Measurements from ENCODE around the gene HEMK1.

DNA sequence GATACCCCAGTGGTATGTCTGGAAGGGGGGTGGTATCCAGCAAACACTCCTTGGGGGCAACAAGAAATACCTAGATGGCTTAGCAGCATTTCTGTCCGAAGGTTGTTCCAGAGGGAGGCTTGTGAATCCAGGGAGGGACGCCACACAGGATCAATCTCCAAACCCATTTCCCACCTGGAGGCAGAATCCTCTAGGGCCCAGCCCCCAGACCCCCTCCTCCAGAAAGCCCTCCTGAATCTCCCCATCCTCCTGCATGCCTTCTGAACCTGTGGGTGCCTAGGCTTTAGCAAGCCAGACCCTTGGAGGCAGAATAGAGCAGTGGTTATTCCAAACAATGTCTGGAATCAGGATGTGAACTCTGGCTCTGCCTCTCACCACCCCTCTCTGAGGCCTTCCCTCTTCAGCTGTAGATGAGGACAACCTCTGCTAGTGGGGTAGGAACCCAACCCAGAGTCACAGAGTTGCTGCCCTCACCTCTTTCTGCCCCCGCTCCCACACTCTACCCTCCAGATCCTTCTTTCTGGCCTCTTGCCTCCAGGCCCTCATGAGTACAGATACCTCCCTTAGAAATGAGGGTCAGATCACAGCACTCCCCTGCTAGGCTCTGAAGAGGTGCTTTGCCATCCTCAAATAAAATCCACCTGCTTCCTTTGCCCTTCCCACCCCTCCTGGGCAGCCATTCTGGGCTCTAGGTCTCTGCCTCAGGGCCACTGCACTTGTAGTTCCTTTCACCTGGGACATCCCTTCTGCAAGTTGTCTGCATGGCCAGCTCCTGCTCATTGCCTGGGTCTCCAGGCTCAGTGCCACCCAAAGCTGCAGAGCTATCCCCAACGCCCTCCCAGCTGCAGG lies 34.2 kb downstream of the HEMK1 start:
- TF ChIP-seq, protein P1, sequence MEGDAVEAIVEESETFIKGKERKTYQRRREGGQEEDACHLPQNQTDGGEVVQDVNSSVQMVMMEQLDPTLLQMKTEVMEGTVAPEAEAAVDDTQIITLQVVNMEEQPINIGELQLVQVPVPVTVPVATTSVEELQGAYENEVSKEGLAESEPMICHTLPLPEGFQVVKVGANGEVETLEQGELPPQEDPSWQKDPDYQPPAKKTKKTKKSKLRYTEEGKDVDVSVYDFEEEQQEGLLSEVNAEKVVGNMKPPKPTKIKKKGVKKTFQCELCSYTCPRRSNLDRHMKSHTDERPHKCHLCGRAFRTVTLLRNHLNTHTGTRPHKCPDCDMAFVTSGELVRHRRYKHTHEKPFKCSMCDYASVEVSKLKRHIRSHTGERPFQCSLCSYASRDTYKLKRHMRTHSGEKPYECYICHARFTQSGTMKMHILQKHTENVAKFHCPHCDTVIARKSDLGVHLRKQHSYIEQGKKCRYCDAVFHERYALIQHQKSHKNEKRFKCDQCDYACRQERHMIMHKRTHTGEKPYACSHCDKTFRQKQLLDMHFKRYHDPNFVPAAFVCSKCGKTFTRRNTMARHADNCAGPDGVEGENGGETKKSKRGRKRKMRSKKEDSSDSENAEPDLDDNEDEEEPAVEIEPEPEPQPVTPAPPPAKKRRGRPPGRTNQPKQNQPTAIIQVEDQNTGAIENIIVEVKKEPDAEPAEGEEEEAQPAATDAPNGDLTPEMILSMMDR (conservative IDR thresholded peaks at IDR 0.05; ENCODE audit: low read depth, low read length), result no peak
- TF ChIP-seq POLR2A (IDR thresholded peaks at IDR 0.05; ENCODE audit: low read depth, low read length) (no peak), BHLHE40 (IDR thresholded peaks at IDR 0.05; ENCODE audit: low read depth, low read length) (no peak), MAZ (IDR thresholded peaks at IDR 0.05; ENCODE audit: borderline replicate concordance, low read depth, low read length) (no peak), RFX5 (IDR thresholded peaks at IDR 0.05; ENCODE audit: low read depth, low read length) (no peak), RCOR1 (IDR thresholded peaks at IDR 0.05; ENCODE audit: insufficient replicate concordance, low read length) (no peak), SMC3 (IDR thresholded peaks at IDR 0.05; ENCODE audit: low read depth, low read length) (no peak), RAD21 (IDR thresholded peaks at IDR 0.05; ENCODE audit: low read length) (no peak), FOS (IDR thresholded peaks at IDR 0.05; ENCODE audit: low read depth, low read length) (no peak), MAFK (IDR thresholded peaks at IDR 0.05; ENCODE audit: low read depth, low read length) (no peak), CEBPB (IDR thresholded peaks at IDR 0.05; ENCODE audit: low read depth, low read length) (no peak), CHD1 (IDR thresholded peaks at IDR 0.05; ENCODE audit: low read depth, low read length) (no peak)
- TF ChIP-seq, protein P2, sequence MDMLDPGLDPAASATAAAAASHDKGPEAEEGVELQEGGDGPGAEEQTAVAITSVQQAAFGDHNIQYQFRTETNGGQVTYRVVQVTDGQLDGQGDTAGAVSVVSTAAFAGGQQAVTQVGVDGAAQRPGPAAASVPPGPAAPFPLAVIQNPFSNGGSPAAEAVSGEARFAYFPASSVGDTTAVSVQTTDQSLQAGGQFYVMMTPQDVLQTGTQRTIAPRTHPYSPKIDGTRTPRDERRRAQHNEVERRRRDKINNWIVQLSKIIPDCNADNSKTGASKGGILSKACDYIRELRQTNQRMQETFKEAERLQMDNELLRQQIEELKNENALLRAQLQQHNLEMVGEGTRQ (IDR thresholded peaks at IDR 0.05; ENCODE audit: low read depth, low read length), result no peak
- TF ChIP-seq, protein P3, sequence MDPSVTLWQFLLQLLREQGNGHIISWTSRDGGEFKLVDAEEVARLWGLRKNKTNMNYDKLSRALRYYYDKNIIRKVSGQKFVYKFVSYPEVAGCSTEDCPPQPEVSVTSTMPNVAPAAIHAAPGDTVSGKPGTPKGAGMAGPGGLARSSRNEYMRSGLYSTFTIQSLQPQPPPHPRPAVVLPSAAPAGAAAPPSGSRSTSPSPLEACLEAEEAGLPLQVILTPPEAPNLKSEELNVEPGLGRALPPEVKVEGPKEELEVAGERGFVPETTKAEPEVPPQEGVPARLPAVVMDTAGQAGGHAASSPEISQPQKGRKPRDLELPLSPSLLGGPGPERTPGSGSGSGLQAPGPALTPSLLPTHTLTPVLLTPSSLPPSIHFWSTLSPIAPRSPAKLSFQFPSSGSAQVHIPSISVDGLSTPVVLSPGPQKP (IDR thresholded peaks at IDR 0.05; ENCODE audit: borderline replicate concordance, low read depth, low read length), result no peak
